GM21381 (cell line): ENCODE measurements around the gene EFHB.
"Not testable (repeated sequence)": the region's sequence is repeated elsewhere in the genome, so short reads cannot be mapped to it uniquely, and the experiment has no call there.

Experiments used
- ATAC-seq: cut with Tn5 transposase; IDR thresholded peaks from one replicate; pipeline ENCODE4 v1.9.1; 2021; ENCODE audit warnings: mild to moderate bottlenecking, moderate library complexity; ENCODE audit not compliant: unreplicated experiment

EFHB gene, protein sequence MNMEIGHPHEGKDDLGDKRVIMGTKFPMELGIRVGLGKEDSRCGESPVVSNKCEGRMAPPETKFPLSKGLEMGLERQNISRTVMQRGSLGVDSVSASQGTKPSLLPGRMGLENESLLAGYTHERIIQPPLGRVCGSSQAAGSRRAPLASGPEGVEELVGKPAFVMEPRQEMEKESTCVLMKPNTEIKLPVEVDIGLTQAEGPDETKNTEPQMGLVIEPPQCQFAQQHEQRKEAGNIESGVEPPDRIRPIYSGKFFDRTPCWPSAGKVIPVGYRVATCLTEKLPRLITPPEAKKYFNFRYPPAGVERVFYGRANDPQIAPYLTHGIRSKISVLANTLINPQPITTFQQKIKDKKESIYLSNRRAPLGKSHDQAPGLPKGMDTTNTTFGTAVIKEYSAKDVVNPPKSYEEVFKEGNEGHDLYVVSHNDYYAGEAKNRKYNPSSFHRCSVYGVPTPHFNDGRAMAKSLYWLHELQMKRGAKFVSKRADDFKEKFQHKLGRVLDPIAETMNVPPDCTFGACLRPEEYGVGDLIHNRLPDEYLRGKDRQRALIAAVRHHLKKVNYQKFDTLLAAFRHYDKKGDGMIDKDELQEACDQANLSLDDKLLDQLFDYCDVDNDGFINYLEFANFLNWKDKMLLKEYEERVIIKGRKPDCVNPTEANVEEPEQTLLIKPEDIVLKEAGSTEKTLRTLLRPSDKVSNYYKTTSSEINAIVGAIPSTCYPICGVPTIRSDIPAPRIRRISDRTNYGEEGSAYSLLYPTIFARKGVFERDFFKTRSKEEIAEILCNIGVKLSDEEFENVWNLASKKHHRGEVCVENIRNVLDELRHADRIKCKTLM

DNA sequence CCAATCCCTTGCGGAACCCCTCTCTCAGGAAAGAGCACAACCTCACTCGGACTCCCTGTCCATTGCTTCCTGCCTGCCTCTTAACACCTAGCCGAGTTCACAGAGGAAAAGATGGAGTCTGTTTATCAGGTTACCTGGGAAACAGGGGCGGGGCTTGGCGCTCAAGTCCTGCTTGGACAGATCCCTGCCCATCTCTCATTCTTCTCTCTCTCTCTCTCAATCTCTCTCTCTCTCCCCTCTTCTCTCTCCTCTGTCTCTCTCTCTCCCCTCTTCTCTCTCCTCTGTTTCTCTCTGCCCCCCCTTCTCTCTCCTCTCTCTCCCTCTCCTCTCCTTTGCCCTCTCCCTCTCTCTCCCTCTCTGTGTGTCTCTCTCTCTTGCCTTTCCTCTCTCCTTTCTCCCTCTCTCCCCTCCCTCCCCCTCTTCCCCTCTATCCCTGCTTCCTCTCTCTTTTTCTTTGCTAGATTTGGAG, at the start of gene EFHB:
Gene EFHB (minus strand): TSS at position 120 of the 469 bp plus-strand sequence. CDS start 199 bp downstream, outside the sequence.
- no peak for ATAC-seq

DNA sequence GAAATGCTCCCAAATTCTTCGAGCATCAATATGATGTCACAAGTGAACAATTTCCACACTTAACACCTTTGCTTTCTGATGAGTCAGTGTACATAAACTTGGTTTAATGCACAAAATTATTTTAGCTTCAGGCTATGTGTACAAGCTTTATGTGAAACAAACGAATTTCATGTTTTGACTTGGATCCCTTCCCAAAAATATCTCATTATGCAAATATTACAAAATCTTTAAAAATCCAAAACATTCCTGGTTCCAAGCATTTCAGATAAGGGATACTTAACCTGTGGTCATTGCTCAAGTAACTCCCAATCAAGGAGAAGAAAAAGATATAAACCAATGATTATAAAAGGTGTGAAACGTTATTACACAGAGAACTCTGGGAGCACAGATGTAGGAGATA, 38.0 kb upstream of the EFHB start:
- ATAC-seq: no peak

DNA sequence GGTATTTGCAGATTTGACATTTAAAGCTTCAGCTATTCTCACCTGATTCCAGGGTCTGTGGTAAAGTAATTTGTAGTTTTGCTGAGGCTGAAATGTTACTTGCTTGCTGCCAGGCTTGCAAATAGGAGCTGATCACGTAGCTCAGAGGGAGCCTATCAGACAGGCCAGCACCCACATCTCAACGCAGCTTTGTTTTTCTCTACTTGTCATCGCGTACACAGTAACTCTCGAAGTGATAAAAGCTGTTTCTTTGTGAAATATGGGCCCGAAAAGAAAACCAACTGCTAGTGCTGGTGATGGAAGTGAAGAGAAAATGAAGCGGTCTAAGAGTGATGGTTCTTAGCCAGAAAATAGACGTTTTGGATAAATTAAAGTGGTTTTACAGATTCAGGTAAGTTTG, 36.3 kb upstream of the EFHB start:
- ATAC-seq: no peak

DNA sequence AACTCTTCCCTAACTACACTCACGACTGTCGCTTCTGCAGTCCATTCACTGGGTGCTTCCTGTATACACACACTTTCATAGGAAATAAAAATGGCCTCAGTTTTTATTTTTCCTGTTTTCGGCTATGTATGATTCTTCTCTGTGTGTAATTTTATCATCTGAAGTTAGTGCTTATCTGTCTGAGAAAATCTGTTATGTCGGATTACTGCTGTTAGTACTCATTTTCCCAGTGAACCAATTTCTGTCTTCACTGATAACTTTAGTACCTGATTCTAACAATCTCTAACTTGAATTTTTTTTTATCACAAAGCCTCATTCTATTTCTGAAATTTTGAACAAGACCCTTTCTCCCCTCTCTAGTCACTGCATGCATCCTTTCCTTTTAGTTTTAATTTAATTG, 33.8 kb upstream of the EFHB start:
- no peak for ATAC-seq

DNA sequence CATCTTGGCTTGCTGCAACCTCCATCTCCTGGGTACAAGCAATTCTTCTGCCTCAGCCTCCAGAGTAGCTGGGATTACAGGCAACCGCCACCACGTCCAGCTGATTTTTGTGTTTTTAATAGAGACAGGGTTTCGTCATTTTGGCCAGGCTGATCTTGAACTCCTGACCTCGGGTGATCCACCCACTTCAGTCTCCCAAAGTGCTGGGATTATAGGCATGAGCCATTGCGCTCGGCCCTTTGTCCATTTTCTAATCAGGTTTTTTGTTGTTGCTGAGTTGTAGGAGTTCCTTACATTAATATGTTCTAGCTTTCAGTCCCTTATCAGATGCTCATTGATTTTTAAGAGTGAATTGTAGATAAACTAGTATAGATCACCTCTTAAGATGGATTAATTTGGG, 33.2 kb upstream of the EFHB start:
- no peak for ATAC-seq

DNA sequence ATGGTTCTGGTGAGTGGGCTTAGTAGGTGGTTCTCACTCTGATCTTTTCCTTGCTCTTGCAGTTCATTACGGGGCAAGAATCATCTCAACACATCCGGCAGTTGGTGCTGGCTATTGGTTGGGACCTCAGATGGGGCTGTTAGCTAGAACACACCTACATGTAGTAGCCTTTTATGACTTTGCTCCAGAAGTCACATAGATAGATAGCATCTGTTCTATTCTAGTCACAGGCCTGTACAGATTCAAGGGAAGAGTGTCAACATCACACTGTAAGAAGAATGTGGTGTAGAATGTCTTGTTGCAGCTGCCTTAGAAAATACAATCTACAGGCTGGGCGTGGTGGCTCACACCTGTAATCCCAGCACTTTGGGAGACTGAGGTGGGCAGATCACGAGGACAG, 27.9 kb upstream of the EFHB start:
- ATAC-seq: no peak

DNA sequence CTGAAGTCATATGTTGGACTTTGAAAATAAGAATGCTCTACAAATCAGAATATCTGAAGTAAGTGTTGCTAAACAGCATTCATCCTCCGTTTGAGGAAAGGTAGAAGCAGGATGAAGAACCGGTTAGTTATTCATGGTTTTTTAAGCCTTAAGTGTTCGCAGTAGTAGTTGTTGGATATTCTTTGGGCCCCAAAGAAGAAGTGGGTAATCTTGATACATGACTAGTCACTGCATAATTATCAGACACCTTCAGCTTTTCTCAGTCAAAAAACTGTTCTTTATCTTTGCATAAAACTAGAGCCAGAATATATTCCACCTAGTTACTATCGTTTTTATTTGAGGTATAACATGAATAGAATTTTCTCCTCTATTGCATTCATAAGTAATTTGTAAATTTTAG, 26.7 kb upstream of the EFHB start:
- ATAC-seq: no peak

DNA sequence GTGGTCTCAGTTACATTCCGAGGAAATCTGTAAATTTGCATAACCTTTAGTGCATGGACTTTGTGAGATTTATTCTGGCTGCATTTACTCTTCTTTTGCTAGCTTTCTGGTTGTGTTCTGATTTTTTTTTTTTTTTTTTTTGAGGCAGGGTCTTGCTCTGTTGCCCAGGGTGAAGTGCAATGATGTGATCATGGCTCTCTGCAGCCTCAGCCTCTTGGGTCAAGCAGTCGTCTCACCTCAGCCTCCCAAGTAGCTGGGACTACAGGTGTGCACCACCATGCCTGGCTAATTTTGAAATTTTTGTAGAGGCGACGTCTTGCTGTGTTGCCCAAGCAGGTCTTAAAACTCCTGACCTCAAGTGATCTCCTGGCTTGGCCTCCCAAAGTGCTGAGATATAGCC, 25.5 kb upstream of the EFHB start:
- ATAC-seq: no peak

DNA sequence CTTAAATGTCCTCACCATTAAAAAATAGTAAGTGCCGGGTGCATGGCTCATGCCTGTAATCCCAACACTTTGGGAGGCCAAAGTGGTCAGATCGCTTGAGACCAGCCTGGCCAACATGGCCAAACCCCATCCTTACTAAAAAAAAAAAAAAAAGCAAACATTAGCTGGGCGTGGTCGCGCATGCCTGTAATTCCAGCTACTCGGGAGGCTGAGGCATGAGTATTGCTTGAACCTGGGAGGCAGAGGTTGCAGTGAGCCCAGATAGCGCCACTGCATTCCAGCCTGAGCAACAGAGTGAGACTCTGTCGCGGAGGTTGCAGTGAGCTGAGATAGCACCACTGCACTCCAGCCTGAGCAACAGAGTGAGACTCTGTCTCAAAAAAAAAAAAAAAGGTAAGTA, 23.3 kb upstream of the EFHB start:
- ATAC-seq: not testable (repeated sequence)

DNA sequence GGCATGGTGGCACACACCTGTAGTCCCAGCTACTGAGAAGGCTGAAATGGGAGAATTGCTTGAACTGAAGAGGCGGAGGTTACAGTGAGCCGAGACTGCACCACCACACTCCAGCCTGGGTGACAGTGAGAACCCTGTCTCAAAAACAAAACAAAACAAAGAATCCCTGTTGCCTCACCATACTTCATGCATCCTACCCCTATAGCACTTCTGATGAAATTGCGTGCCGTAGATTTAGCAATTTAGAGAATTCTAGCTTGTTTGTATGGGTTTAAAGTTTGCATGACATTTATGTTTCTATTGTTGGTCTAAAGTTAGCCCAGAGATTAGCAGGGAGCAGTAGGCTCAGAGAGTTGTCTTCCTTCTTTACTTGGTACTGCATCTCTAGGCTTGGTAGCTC, 20.7 kb upstream of the EFHB start:
- no peak for ATAC-seq

DNA sequence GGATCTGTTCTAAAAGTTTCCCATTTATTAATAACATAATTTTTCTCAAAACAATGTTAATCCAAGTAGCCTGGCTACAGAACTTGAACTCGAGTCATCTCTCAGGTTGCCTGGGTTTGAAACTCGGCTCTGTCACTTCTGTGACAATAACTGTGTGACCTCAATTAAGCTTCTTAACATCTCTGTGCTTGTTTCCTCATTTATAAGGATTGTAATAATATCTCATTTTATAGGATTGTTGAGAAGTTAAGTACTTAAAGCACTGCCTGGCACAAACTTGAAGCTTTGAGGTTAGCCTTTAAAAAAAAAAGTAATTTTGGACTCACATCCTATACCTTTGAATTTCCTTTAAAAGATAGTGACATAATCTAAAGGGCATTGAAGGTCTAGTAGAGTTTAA, 16.3 kb upstream of the EFHB start:
- ATAC-seq: no peak

DNA sequence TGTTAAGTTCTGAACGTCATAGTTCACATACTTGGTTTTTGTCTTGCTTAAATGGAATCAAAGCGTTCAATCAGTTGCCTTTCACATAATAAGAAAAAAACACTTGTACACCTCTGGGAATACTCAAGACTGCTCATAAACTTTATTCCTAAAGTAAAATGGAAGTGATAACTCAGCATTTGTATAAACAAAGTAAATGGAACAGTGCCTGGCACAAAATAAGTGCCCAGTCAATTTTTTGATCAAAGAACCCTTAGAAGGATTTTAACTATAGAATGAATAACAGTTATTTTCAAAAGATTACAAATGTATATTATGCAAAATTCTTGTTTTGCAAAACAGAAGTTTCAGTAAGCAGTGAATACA, 14.2 kb upstream of the EFHB start:
- ATAC-seq: no peak

DNA sequence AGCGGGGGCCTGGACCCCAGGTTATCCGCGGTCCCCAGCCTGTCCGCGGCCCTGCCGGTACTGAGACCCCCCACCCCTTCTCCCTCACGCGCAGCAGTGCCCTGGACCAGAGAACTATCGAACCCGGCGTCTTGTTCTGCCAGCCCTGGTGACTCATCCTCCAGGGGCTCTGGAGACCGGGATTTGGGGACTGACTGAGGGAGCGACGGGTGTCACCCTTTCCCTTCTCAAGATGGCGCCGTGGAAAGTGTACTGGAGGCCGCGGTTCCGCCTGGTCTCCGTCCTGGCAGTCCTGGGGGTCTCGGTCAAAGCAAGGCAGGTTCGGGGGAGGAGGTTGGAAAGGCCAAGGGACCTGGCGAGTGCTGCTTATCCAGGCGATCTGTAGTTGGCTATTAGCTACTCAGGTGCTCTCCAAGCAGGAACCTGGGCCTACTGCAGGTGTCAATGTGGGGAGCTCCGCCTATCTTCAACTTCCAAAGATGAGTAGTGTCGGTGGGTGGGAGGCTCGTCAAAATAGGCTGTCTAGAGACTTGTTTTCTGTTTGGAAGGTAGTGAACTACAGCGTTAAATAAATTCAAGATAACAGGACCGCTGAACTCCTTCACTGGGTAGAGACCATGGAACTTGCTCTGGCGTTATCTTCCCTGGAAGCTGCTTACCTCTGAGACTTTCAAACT, 13.7 kb upstream of the EFHB start:
- peak; percentile 9 for ATAC-seq

DNA sequence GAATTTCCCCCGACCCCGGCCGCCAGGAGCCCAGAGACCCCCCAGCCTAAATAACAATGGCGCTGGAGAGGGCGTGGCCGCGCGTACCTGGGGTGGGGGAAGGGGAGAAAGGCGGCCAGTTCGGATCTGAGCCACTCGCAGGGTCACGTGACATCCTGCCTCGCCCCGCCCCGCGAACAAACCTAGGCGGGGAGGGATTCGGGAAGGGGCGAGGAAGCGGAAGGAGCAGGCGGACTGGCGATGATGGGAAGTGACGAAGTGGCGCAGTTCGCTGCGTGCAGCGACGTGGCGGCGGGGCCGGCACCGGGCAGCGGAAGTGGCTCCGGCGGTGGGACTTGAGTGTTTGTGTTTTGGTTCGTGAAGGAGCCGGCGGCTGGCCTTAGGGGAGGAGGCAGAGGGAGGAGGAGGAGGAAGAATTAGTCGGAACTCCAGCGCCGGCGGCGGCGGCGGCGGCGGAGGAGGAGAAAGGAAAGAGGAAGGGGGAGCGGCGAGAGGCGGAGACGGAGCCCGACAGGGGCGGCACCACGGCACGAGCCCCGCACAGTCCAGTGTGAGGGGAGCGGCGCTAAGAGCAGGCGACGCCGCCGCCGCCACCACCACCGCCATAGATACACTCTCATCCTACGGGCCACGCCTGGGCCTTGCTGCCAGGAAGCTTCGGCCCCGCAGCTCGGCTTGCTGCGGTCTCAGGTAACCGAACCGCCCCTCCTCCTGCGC, 13.0 kb upstream of the EFHB start, which contains the start of gene RAB5A:
Gene RAB5A (plus strand): TSS at position 266 of the 717 bp plus-strand sequence. CDS start 3,802 bp downstream, outside the sequence.
- peak; percentile 95 for ATAC-seq

DNA sequence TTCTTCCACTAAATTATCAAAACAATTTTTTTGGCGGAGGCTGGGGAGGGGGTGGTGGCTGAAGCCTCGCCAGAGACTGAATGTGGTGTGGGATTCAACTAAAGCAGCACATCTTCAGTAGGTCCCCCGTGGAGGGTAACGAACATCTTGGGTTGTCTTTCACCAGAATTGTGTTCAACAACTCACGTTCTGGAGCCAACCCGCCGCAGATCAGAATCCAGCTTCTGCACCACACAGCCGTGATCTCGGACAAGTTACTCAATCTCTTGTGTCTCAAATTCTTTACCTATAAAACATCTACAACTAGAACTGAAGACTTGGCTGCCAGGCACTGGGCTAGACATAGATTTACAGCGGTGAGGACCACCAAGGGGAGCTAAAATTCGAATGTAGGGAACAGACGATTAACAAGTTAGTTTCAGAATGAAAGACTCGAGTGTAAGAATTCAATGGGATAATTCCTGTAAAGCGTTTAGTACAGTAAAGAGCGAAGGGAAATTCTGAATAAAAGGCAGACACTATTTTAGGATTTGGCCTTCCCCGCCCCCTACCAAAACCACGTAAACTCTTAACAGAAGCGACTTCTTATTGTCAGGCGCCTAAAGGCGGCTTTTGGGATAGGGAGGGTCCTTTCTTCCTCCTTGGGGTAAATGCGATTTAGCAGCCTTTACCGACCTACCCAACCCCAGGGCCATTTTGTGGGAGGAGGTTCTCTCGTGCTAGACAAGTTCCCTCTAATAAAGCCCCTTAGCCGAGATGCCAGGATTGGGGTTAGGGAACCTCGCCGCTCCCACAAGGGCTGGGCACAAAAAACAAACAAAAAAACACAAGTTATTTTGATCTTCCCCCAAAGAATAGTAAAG, 12.2 kb upstream of the EFHB start:
- ATAC-seq: no peak

DNA sequence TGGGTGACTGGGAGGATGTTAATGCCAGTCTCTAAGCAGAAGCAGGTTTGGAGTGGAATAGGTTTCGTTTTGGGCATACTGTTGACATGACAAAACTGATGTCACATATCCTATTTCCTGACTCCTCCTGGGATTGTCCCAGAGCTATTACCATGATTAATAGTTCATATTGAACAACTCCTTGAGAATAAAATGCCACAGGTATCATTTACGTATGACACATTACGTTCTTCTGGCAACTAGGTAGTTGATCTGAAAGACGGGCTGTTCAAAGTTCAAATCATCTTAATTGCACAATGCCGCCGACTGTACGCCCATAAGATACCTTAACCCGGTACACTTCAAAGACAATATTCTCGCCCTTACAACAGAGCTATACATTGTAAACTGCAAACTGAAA, 11.5 kb upstream of the EFHB start:
- ATAC-seq: no peak

DNA sequence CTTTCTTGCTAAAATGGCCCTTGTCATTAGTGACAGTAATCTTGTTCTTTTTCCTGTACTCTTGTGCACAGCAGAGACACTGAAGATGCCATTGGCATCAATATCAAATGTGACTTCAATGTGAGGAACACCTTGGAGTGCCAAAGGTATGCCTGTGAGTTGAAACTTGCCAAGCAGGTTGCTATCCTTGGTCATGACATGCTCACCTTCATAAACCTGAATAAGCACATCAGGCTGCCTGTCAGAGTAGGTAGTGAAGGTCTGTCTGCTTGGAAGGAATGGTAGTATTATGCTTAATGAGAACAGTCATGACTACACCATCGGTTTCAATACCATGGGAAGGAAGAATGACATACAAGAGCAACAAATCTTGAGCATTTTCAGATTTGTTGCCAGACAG, 6.6 kb upstream of the EFHB start:
- no peak for ATAC-seq

DNA sequence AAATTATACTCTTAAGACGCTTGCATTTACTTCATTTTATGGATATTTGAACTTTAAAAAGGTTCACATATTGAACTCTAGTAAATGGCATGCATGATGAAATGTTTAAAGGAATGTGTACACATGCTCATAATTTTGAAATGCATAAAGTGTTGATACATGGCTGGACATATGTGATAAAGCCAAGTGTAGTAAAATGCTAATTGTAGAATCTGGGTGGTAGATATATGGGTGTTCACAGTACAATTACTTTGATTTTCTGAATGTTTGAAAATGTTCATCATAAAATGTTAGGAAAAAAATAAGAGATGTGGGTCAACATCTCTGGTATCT, 4.2 kb upstream of the EFHB start:
- no peak for ATAC-seq

DNA sequence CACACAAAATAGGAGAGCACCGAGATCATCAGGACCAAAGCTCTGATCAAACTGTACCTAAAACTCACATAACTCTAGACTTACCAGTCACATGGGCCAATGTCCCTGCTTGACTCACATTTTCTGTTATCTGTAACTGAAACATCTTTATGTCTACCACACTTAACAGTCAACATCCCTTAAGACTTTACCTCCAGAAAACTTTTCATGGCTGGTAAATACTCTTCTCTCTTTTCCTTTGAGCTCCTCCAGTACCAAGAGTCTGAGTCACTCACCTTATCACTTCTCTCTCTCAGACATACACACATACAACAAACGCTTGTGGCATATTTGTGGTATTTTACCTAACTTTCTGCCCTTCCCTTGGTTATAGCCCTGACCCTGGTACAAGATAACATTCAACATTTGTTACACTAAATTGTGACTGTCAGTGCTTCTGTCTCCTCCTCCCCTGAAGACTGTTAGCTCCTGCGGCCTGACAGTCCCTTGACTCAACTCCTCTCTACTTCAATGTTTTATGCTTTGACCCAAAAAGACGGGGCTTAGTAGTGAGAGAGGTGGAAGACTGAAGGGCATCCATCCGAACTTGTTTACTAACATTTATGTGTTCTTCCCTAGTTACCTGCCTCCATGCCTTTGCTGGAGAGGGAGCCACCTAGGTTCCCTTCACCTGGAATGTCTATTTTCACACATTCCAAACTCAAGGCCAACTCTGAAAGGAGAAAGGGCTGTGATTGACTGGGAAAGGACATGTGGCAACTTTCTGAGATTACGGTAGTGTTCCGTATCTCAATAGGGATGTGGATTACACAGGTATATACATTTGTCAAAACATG, 3.7 kb upstream of the EFHB start:
- ATAC-seq: no peak
